HG02870 (cell line): ENCODE data around the gene SMYD3.

Experiments used
- ATAC-seq: cut with Tn5 transposase; IDR thresholded peaks from one replicate; pipeline ENCODE4 v1.9.1; 2021; ENCODE audit warnings: mild to moderate bottlenecking, moderate library complexity; ENCODE audit not compliant: unreplicated experiment

The SMYD3 gene

DNA sequence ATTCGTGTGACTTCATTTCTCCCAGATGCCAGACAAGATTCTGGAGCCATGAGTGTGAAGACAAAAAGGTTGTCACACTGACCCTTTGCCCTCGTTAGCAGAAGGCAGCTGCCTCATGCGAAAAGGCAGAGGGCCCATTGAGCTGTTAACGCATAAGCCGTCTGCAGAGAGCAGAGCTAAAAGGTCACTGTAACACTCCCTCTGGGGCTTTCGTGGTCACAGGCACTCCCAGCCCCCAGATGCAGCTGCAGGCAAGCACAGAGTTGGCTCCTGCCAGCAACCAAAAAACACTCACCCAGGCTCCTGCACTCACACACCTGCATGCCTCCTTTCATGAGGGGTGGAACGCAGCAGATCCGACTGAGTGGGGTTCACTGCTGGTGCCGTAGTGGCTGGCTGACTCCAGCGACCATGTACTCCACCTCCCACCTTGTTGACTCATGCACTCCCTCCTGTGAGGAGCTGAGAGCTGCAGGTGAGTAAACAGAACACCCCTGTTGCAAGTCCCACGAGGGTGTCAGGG is 287.5 kb downstream of the SMYD3 start:
- ATAC-seq = no peak

DNA sequence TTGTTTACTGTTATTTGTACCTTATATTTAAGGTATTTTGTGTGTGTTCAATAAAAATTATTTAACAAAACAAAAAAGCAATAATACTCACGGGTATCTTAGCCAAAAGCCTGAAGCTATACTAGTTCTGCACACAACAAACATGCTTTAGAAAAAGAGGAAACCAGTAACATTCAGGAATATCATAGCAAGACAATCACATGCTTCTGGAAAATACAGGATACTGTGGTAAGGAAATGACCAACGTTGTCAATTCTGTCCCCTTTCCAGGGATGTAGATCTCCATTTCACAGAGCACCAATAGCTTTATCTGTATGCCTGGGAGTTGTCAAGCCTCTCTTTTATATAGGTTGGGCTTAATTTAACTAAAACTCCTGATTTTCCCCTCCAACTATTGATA is 288.4 kb downstream of the SMYD3 start:
- no peak for ATAC-seq

DNA sequence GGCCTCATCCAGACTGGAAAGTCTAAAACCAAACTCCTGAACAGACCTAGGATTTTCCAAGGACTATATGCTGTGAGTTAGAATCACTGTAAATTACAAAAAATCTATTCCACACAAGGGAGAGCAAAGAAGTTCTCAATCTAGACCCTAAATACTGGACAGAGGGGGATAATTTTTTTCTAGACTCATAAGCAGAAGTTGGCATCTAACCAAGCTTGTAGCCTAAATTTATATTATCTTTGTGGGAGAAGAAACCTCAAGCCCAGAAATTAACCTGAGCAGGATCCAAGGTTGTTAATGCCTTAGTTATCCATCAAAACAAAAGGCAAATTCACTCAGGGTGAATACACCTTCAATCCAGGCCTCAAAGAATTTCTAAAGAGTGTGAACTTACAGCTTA is 290.2 kb downstream of the SMYD3 start:
- no peak for ATAC-seq

DNA sequence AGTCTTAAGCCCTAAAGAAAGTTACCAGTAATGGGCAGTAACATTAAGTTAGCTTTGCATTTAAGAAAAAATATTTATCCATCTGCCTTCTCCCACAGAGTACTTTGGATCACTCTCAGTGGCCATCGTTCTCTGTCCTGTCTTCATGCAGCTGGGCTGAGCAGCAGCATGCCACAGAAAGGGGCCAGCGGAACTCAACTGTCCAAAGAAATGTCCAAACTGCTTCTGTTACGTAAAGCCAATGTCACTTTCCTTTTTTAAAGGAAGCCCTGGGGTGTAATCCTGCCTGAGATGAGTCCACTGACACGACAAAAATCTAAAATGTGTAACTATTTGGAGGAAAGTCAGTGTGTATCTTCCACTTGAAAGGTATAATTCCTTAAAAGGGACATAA is 291.6 kb downstream of the SMYD3 start:
- no peak for ATAC-seq

DNA sequence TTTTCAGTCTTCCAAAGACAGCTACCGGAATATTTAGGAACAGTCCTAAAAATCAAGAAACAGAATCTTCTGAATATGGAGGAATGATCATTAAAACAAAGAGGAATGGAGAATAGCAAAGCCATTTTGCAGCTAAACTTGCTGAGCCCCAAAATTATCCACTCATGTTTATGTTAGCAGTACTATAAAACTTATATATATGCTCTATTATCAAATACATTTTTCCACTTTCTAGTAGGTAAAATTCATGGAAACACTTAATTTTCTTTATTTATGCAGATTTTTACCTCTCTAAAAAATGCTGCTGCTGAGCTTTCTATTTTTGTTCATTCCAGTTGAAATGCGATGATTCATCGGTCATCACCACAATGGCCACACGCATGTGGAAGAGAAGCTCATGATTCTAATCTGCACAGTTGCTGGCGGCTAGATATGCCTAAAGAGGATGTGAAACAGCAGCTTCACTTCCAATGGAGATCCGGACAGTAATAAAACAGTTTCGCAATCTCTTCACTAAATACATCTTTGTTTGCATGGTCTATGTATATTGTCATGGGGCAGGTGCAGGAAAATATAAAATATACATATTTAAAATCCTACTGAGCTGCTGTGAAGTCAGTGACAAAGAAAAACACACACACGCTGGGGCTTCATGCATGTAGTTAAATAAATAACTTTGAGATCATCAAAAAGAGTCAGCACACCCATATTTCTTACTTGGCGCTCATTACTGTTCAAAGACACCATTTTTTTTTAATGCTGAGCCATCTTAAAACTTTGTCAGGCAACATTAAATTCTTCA is 292.2 kb downstream of the SMYD3 start:
- peak; percentile 98 for ATAC-seq

DNA sequence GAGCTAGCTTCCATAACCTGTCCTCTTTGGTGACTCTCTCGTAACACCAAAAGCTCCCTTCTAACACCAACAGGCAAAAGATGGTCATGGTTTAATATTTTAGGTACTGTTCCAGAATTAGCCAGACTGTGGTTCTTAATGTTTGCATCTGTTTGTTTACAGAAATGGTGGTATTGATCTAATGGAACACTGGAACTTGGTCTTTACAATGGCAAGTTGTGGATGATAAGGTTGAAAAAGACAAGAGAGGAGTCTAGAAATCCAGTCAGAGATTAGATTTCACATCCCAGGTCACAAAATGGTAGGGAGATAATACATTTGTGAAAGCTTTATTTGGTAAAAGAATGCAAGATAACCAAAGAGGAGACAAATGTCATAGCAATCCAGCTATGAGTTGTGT is 293.1 kb downstream of the SMYD3 start:
- ATAC-seq = no peak

DNA sequence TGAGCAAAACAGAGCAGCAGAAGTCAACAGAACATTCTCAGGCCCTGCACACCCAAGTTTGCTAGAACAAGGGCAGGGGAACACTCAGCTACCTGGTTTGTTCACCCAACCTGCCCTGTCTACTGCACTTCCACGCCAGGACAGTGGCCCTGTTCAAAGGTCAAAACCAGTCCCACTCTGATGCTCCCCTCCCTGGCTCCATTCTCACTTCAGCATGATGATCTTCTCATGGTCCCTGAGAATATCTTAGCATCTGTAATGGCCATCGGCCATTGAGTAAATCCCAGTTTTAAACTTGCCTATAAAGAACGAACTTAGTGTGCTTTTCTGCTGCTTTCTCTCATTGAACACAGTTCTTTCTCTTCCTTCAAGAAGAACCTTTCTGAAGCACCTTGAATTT is 293.6 kb downstream of the SMYD3 start:
- ATAC-seq = no peak

DNA sequence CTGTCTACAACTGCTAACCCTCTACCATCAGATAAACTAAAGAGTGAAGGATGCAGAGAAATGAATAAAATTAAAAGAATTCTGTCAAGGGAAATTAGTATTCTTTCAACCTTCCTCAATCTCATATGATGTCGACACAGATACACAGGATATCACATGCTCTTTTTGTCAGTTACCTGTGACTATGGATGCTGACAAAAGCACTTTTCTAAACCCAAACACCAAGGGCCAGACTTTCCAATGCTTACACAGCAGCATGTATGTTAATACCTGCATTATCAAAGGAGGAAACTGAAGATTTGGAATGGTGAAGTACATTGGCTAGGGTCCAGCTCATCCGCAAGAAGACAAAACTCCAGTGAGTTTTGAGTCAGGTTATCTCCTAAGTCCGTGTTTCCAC is 294.0 kb downstream of the SMYD3 start:
- ATAC-seq = no peak

DNA sequence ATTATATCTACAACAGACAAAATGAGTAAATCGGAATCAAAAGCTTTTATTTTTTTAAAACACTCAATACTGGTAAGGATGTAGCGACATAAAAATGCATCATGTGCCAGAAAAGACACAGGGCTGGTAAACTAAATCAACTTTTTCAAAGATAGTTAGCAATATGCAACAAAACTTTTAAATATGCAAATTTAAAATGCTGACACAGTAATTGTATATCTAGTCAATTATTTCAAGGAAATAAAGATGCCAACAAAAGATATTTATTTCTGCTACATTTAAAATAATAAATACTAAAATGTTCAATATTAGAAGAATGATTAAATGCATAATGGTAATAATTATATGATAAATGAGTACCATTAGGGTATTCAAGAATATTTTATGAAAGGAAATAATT is 295.1 kb downstream of the SMYD3 start:
- ATAC-seq = no peak

DNA sequence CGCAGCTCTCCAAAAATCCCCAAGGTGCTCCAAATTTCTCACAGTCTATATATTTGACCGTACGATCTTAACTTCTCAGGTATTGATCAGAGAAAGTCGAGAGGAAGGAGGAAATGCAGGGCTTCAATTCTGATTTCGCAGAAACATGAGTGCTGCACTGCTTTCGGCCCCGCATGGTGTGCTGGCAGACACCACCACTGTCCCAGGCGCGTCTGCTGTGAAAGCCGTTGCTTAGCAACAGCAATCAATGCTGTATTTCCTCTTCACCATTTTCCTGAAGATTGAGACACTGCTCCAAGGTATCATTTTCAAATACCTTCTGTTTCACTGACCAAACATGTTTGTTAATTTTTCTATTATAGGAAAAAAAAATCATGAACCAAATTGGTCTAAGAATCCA is 296.3 kb downstream of the SMYD3 start:
- no peak for ATAC-seq

DNA sequence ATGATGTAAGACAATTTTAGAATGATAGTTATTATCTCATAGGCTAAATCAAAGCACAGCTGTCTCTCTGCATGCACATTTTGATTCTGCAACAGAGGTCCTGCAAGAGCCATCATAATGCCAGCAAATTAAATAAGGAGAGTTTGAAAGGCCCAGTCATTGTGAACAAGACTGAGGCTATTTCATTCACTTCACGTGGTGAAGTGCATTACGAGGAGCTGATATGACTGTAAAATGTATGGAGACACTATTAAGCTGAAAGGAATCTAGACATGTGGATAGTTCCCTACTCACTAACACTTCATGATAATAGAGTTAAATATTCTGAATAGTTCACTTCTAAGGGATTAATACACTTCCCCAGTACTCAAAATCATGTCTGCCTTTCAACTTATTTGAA is 299.0 kb downstream of the SMYD3 start:
- no peak for ATAC-seq

DNA sequence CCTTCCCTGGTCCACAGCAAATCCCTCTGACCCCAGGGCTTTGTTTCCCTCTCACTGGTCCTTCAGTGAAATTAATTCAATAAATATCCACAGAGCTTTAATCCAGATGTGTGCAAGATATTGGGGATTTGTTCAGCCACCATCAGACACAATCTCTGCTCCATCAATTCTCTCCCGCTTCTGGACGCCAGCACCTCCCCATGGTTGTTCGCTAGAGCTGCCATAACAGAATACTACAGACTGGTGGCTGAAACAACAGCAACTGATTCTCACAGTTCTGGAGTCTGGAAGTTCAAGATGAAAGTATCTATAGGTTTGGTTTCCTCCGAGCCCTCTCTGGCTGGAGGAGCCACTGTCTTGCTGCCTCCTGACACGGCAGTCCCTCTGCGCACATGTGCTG is 303.9 kb downstream of the SMYD3 start:
- ATAC-seq = no peak

DNA sequence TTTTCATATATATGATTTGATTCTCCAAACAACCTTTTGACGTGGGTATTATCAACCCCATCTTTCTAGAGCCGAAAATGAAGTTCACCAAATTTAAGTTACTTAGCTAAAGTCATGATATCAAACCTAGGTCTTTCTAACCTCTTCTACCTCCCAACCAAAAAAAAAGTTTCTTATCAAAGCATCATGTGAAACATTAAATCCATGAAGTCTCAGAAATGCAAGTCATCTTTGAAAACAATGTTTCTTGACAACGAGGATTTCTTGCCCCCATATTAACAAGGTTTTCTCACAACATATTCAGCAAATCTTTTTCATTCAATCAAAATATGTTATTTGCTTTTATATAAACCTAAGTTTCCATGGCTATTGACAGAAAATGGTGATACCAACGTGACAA is 306.3 kb downstream of the SMYD3 start:
- no peak for ATAC-seq

DNA sequence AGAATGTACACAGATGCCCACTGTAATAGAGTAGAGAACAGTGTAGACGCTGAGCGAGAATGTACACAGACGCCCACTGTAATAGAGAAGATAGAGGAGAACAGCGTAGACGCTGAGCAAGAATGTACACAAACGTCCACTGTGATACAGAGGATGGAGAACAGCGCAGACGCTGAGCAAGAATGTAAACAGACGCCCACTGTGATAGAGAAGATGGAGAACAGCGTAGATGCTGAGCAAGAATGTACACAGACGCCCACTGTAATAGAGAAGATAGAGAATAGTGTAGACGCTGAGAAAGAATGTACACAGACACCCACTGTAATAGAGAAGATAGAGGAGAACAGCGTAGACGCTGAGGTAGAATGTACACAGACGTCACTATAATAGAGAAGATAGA is 306.9 kb downstream of the SMYD3 start:
- ATAC-seq = no peak

DNA sequence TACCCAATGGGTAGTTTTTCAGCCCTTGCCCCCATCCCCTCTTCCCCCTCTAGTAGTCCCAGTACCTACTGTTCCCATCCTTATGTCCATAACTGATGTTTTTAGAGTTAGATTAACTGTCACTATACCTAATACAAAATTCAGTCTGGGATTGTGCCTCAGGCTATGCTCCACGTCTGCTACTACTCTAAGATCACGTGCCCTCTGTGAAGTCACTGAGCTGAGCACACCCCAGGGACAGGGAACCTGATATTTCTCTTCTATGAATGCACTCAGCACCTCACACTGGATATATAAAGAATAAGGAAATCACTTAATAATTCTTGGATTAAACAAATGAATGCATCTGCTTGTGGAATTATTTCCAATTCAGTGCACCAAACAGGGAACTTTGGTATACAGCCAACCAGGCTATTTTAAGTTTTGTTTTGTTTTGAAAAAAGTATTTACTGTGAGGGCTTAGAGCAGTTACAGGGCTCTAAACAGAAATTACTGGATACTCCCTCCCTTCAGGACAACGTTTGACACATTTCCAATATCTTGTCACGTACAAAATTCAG is 307.9 kb downstream of the SMYD3 start:
- no peak for ATAC-seq

DNA sequence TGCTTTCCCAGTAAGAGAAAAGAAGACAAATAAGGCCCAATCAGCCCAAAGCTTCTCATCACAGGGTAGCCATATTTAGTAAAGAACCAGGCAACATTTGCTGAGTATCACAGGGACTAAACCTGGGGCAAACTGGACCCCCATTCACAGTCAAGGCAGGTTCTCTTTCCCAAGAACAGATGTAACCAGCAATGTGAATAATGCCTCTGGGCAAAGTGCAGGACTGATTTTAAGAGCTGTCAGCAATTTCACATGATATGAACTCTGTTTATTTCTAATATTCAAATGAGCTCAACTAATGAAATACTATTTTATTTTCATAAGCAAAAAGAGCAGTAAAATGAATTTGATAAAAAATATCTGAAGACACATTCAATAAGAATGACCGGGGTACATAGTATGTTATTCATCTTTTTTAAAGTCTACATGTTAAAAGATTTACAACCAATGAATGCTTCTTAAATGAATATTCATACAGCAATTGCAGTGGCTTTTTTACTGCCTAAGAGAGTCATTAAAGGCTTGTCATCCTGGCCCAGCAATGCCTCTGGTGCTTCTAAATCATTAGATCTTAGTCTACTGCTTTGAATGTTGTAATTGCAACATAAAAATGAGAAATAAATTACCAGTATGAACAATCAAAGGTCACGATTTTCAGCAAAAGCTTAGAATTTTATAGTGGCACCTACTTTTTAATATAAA is 308.8 kb downstream of the SMYD3 start:
- no peak for ATAC-seq

DNA sequence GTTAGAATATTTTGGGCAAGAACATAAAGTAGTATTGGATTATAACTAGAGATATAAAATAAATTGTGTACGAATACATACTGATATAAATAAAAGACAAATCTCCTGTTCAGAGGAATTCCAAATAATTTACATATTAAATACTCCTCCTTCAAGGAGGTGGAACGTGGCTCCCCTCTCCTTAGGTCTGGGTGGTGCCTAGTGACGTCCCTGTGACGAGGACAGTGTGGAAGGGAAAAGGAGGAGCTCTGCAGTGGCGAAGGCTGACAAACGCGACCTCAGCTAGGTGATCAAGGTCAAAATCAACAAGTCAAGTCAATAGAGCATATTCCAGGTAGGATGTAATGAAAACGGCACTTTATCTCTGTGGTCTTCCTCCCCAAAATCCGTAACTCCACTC is 310.0 kb downstream of the SMYD3 start:
- no peak for ATAC-seq

DNA sequence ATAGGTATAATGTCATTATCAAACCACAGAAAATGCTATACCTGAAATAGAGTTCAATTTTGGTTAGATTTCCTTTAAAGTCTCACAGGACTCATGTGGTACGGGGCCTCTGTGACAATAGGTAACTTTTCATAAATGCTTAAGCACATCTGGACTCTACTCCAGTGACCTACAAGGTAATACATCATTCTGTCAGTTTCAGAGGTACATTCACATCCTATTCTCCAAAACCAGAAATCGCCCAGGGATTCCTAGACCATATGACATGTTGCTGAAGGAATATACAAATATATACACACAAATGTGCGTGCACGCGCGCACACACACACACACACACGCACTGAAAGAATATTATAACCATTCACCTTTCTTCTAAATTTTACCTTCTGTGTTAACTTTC is 311.8 kb downstream of the SMYD3 start:
- ATAC-seq = no peak

DNA sequence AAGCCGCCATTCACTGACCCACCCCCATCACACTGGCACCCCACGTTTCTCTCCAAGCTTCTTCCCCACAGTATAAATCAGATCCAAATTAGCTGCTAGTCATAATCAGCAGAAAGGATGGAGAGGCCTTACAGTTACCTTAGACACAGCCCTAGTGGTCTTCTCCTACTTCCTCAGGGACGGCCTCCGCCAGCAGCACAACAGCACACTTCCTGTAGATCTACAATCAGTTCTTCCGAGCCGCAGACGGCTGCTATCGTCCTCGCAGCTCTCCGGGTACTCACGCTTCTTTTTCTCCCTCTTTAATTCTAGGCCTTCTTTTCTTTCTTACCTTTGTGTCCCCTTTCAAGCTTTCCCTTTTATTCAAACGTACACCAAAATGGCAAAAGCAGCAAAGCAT is 313.5 kb downstream of the SMYD3 start:
- no peak for ATAC-seq

DNA sequence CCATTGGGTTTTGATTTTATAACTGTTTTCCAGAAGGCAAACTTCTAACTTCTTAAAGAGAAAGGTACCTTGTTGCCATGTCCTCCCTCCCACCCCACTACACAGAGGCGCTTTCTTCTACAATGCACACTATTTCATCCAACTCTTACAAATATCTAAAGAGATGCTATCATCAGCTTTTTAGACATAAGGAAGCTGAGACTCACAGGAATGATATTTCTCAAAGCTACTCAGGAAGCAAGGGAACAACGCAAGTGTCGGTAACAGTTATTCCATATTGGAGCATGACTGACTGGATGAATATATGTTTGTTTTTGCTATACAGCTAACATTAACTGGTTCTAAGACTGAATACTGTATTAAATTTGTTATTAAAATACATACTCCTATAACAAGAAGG is 318.0 kb downstream of the SMYD3 start:
- no peak for ATAC-seq

DNA sequence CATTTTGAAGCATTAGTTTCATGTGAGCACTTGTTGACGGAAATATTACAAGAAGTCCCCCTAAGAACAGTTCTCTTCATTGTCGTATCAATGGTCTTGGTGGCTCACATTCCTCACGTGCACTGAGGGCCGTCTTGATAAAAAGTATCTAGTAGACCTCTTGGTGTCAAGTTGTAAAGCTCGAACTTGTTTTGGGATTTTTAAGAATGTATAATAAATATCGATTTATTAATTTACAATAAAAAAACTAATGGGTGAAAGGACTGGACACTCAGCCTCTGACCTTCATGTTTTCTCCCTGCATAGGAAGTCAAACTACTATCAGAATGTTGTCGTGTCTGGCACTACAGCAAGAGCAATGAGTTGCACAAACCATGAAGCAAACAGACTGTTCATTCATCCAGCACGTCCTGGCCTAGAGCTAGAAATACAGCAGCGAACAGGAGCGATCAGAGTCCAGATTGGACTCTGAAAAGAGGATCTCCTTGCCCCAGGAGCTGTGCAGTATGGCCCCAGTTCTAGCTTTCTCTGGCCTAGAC is 319.2 kb downstream of the SMYD3 start:
- ATAC-seq = no peak

DNA sequence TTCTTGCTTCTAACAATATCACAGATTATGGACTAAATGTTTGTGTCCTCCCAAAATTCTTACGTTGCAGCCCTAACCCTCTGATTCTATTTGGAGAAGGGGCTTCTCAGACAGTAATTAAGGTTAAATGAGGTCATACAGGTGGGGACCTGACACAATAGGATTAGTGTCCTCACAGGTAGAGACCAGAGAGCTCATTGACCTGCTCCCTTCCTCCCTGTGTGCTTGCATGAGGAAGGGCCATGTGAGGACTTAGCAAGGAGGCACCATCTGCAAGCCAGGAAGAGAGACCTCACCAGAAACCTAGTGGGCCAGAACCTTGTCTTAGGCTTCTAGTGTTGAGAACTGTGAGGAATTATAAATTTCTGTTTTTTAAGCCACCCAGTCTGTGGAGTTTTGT is 322.6 kb downstream of the SMYD3 start:
- no peak for ATAC-seq
